Stimulated activated CD4-positive, alpha-beta T cell treated with anti-CD3 and anti-CD28 coated beads, Interleukin-1b, Interleukin-23, amount 100 ng/mL, for 1 hour (primary cell): ENCODE data around the gene BRINP3.
"Not testable (repeated sequence)": the region's sequence is repeated elsewhere in the genome, so short reads cannot be mapped to it uniquely, and the experiment has no call there.

Experiments
- DNase-seq, 2 donors: peaks; one replicate each; pipeline ENCODE4 v3.0.0-alpha.2; 2020; ENCODE audit warnings: low read depth in 2 of 2

The BRINP3 gene

GRCh38 chr1:190179817-190180216 lies 297.8 kb downstream of the BRINP3 start:
- DNase-seq = no peak

GRCh38 chr1:190178827-190179226 lies 298.8 kb downstream of the BRINP3 start:
- DNase-seq = no peak

GRCh38 chr1:190177555-190177954 lies 300.1 kb downstream of the BRINP3 start:
- DNase-seq = no peak

GRCh38 chr1:190176776-190177175 lies 300.9 kb downstream of the BRINP3 start:
- no peak for DNase-seq

- no peak for DNase-seq
These were observed 302.3 kb downstream of the BRINP3 start for GRCh38 chr1:190175320-190175719.

GRCh38 chr1:190172651-190173430 lies 304.8 kb downstream of the BRINP3 start:
- DNase-seq = no peak

GRCh38 chr1:190170321-190170720 lies 307.3 kb downstream of the BRINP3 start:
- DNase-seq = no peak

- no peak for DNase-seq
These were observed 308.2 kb downstream of the BRINP3 start for GRCh38 chr1:190169311-190170067.

- no peak for DNase-seq
These were observed 308.8 kb downstream of the BRINP3 start for GRCh38 chr1:190168893-190169280.

GRCh38 chr1:190168116-190168892 lies 309.4 kb downstream of the BRINP3 start:
- no peak for DNase-seq

GRCh38 chr1:190159146-190159545 lies 318.5 kb downstream of the BRINP3 start:
- DNase-seq = no peak

- no peak for DNase-seq
These were observed 322.9 kb downstream of the BRINP3 start for GRCh38 chr1:190154744-190155143.

GRCh38 chr1:190147616-190148015 lies 330.0 kb downstream of the BRINP3 start:
- DNase-seq = no peak

GRCh38 chr1:190144650-190145049 lies 333.0 kb downstream of the BRINP3 start:
- DNase-seq = no peak

- no peak for DNase-seq
These were observed 337.0 kb downstream of the BRINP3 start for GRCh38 chr1:190140644-190141043.

- DNase-seq = no peak
These were observed 339.0 kb downstream of the BRINP3 start for GRCh38 chr1:190138702-190139101.

GRCh38 chr1:190138266-190138665 lies 339.4 kb downstream of the BRINP3 start:
- DNase-seq = no peak

GRCh38 chr1:190129366-190129765 lies 348.3 kb downstream of the BRINP3 start:
- DNase-seq = no peak

- DNase-seq = no peak
These were observed 350.9 kb downstream of the BRINP3 start for GRCh38 chr1:190126728-190127127.

- no peak for DNase-seq
These were observed 353.6 kb downstream of the BRINP3 start for GRCh38 chr1:190124068-190124467.

GRCh38 chr1:190120564-190120963 lies 357.1 kb downstream of the BRINP3 start:
- DNase-seq = not testable (repeated sequence)

GRCh38 chr1:190119683-190120082 lies 358.0 kb downstream of the BRINP3 start:
- no peak for DNase-seq
